MM.1S (cell line): ENCODE data around the gene GGPS1.

ENCODE experiments used
- EZH2 ChIP-seq: fragments of 300-600 bp; sonication (generic); optimal IDR thresholded peaks from 2 replicates; pipeline ENCODE3; 2017; ENCODE audit warnings: low read depth, mild to moderate bottlenecking, antibody characterized with exemption, low read length, mixed read lengths
- EZH2phosphoT487 ChIP-seq: fragments of 300-600 bp; sonication (generic); IDR thresholded peaks from 2 replicates; pipeline ENCODE4 v1.6.1; 2018; ENCODE audit warnings: antibody characterized with exemption, low read length
- TF ChIP-seq, protein P1 (sequence below): fragments of 300-600 bp; sonication (generic); IDR thresholded peaks from 2 replicates; pipeline ENCODE4 v1.5.1; 2016; ENCODE audit warnings: antibody characterized with exemption, low read length, mixed read lengths

DNA sequence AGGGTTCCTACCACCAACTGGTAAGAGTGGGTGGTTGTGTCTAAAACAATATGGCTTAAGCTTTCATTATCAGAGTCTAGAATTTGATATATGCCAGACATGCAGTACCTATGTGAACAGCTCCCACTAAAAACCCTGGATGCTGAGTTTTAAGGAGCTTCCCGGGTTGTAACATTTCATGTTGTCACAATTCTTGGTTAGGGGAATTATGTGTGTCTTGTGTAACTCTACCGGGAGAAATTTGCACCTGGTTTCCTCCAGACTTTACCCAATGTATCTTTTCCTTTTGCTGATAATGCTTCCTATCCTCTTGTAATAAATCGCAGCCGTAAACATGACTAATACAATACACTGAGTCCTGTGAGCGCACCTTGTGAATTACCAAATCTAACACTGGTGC lies 48.7 kb upstream of the GGPS1 start:
- TF ChIP-seq EZH2 = no peak
- TF ChIP-seq, protein P1, sequence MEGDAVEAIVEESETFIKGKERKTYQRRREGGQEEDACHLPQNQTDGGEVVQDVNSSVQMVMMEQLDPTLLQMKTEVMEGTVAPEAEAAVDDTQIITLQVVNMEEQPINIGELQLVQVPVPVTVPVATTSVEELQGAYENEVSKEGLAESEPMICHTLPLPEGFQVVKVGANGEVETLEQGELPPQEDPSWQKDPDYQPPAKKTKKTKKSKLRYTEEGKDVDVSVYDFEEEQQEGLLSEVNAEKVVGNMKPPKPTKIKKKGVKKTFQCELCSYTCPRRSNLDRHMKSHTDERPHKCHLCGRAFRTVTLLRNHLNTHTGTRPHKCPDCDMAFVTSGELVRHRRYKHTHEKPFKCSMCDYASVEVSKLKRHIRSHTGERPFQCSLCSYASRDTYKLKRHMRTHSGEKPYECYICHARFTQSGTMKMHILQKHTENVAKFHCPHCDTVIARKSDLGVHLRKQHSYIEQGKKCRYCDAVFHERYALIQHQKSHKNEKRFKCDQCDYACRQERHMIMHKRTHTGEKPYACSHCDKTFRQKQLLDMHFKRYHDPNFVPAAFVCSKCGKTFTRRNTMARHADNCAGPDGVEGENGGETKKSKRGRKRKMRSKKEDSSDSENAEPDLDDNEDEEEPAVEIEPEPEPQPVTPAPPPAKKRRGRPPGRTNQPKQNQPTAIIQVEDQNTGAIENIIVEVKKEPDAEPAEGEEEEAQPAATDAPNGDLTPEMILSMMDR = no peak
- TF ChIP-seq EZH2phosphoT487 = no peak
